ENCODE measurements around the gene GUCY1A2.

Gene GUCY1A2

GRCh38 chr11:106627694-106628093 is 390.6 kb downstream of the GUCY1A2 start:
- no peak for DNase-seq

DNA sequence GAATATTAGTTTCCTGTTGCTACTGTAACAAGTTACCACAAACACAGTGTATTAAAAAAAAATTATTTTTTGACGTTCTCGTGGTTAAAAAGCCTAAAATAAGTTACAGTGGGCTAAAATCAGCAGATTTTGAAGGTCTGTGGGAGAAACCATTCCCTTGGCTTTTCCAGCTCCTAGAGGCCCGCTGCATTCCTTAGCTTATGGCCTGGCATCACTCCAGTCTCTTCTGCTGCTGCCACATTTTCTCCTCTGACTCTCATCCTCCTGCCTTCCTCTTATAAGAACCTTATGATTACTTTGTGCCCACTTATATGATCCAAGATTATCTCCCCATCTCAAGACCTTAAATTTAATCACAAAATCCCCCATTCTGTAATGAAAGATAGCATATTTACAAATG is 392.7 kb downstream of the GUCY1A2 start:
- no peak for DNase-seq

GRCh38 chr11:106624377-106624776 is 393.9 kb downstream of the GUCY1A2 start:
- no peak for DNase-seq
